Panc1 (cell line): Measurements from ENCODE around the gene ANKMY1. TPM values are rescaled to one million over a fixed set of nuclear protein-coding genes. Genes with fewer than 3 reads are reported as not detected.

Experiments used
- ATAC-seq: fragments of 200-7000 bp; cut with Tn5 transposase; 2 replicates; pipeline ENCODE4 v1.9.1; 2020; ENCODE audit warnings: mild to moderate bottlenecking, moderate library complexity
- BruUV-seq: library from RNA; stranded (reverse); fragments of 400-500 nt; replicated peaks from 2 replicates; lab custom pipeline; 2021; lab: Mats Ljungman, UMichigan
- CTCF ChIA-PET: fragments of 300-600 bp; sonication (Branson Sonifier 250); formaldehyde crosslinking; loops from one replicate; lab custom pipeline; 2022; ENCODE audit warnings: antibody characterized with exemption; lab: Charles Lee
- POLR2A ChIA-PET: fragments of 300-600 bp; sonication (Branson Sonifier 250); formaldehyde crosslinking; loops from one replicate; lab custom pipeline; 2022; ENCODE audit warnings: antibody characterized with exemption; lab: Charles Lee
- DNase-seq: peaks from one replicate; pipeline ENCODE4 v3.0.0-alpha.2; 2010; ENCODE audit warnings: low read depth, low spot score
- H3K27ac ChIP-seq: 2 replicates; pipeline ENCODE4 v1.5.1; 2011; ENCODE audit warnings: mild to moderate bottlenecking, low read length, inconsistent platforms
- H3K27me3 ChIP-seq: fragments of 200-500 bp; sonication (Bioruptor generic); 2 replicates; pipeline ENCODE4 v1.6.0; 2014; ENCODE audit warnings: low read length, inconsistent platforms; ENCODE audit not compliant: control insufficient read depth, insufficient read depth
- H3K36me3 ChIP-seq: fragments of 200-500 bp; sonication (Bioruptor generic); 2 replicates; pipeline ENCODE4 v1.5.1; 2014; ENCODE audit warnings: inconsistent platforms, mild to moderate bottlenecking, low read length, moderate library complexity; ENCODE audit not compliant: control insufficient read depth, insufficient read depth
- H3K4me1 ChIP-seq: 2 replicates; pipeline ENCODE4 v1.5.1; 2011; ENCODE audit warnings: inconsistent platforms, mild to moderate bottlenecking, low read length, moderate library complexity; ENCODE audit not compliant: control insufficient read depth, insufficient read depth
- H3K4me3 ChIP-seq, 2 experiments: 2 replicates each; pipeline ENCODE4 v1.5.1; 2011 to 2012; ENCODE audit warnings: low read depth in 2 of 2, low read length in 2 of 2, mild to moderate bottlenecking in 2 of 2, inconsistent platforms in 1 of 2, moderate library complexity in 1 of 2
- H3K9me3 ChIP-seq: fragments of 200-500 bp; sonication (Bioruptor generic); 2 replicates; pipeline ENCODE4 v1.5.1; 2014; ENCODE audit warnings: low read depth, mild to moderate bottlenecking, inconsistent platforms, low read length, moderate library complexity; ENCODE audit not compliant: control insufficient read depth, insufficient read depth
- POLR2AphosphoS5 ChIP-seq: IDR thresholded peaks from 2 replicates; pipeline ENCODE4 v1.6.1; 2012; ENCODE audit warnings: mild to moderate bottlenecking, low read depth, low read length, moderate library complexity
- SIN3A ChIP-seq: IDR thresholded peaks from 2 replicates; pipeline ENCODE4 v1.6.1; 2012; ENCODE audit warnings: low read depth, mild to moderate bottlenecking, low read length, moderate library complexity, borderline replicate concordance; ENCODE audit not compliant: insufficient read depth
- TCF7L2 ChIP-seq: IDR thresholded peaks from 2 replicates; pipeline ENCODE4 v1.6.1; 2011; ENCODE audit warnings: mild to moderate bottlenecking, low read depth, low read length, inconsistent platforms
- in situ Hi-C: cut with HindIII; loops from 2 replicates; pipeline ENCODE4 v1.10.0; 2016; ENCODE audit warnings: low sequenced_read_pairs, low pct_unique_long_range_greater_than_20kb
- intact Hi-C: fragments of 100-400 bp; cut with micrococcal nuclease; formaldehyde crosslinking; loops from one replicate; pipeline ENCODE4 v1.10.0; 2022; ENCODE audit not compliant: unreplicated experiment
- total RNA-seq: library from RNA; stranded (reverse); gene quantifications from one replicate; pipeline ENCODE4 v1.2.1, GENCODE V29; 2021; ENCODE audit not compliant: unreplicated experiment
- TF ChIP-seq, protein P1 (sequence below): fragments of 450-650 bp; IDR thresholded peaks from 2 replicates; pipeline ENCODE4 v1.5.1; 2017; ENCODE audit warnings: mild to moderate bottlenecking
- TF ChIP-seq, protein P2 (sequence below), 2 experiments: IDR thresholded peaks; 2 replicates each; pipeline ENCODE4 v1.6.1; 2011 to 2012; ENCODE audit warnings: low read depth in 2 of 2, control low read depth in 1 of 2, low read length in 1 of 2, mild to moderate bottlenecking in 1 of 2, moderate library complexity in 1 of 2; ENCODE audit not compliant: insufficient read depth in 1 of 2

The ANKMY1 gene
- total RNA-seq, 1 experiment from 2014 or later, result 19.5 TPM

DNA sequence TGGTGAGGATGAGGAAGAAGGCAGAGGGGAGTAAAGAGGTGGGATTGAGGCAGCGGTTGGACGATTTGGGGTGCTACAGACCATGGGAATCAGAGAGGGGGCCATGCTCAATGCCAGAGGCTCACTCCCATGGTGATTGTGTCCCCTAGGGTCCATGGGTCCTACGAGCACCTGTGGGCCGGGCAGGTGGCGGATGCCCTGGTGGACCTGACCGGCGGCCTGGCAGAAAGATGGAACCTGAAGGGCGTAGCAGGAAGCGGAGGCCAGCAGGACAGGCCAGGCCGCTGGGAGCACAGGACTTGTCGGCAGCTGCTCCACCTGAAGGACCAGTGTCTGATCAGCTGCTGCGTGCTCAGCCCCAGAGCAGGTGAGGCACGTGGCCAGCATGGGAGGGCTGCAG is 34.0 kb upstream of the ANKMY1 start:
- no peak overlapping the region for H3K27ac ChIP-seq
- DNase-seq (no peak), ATAC-seq (no peak)
- no TSS peak for BruUV-seq
- intact Hi-C loops, result no loop called here
- TF ChIP-seq, protein P1, sequence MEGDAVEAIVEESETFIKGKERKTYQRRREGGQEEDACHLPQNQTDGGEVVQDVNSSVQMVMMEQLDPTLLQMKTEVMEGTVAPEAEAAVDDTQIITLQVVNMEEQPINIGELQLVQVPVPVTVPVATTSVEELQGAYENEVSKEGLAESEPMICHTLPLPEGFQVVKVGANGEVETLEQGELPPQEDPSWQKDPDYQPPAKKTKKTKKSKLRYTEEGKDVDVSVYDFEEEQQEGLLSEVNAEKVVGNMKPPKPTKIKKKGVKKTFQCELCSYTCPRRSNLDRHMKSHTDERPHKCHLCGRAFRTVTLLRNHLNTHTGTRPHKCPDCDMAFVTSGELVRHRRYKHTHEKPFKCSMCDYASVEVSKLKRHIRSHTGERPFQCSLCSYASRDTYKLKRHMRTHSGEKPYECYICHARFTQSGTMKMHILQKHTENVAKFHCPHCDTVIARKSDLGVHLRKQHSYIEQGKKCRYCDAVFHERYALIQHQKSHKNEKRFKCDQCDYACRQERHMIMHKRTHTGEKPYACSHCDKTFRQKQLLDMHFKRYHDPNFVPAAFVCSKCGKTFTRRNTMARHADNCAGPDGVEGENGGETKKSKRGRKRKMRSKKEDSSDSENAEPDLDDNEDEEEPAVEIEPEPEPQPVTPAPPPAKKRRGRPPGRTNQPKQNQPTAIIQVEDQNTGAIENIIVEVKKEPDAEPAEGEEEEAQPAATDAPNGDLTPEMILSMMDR, result no peak
- TF ChIP-seq POLR2AphosphoS5 (no peak), TCF7L2 (no peak), SIN3A (no peak)
- TF ChIP-seq, protein P2, sequence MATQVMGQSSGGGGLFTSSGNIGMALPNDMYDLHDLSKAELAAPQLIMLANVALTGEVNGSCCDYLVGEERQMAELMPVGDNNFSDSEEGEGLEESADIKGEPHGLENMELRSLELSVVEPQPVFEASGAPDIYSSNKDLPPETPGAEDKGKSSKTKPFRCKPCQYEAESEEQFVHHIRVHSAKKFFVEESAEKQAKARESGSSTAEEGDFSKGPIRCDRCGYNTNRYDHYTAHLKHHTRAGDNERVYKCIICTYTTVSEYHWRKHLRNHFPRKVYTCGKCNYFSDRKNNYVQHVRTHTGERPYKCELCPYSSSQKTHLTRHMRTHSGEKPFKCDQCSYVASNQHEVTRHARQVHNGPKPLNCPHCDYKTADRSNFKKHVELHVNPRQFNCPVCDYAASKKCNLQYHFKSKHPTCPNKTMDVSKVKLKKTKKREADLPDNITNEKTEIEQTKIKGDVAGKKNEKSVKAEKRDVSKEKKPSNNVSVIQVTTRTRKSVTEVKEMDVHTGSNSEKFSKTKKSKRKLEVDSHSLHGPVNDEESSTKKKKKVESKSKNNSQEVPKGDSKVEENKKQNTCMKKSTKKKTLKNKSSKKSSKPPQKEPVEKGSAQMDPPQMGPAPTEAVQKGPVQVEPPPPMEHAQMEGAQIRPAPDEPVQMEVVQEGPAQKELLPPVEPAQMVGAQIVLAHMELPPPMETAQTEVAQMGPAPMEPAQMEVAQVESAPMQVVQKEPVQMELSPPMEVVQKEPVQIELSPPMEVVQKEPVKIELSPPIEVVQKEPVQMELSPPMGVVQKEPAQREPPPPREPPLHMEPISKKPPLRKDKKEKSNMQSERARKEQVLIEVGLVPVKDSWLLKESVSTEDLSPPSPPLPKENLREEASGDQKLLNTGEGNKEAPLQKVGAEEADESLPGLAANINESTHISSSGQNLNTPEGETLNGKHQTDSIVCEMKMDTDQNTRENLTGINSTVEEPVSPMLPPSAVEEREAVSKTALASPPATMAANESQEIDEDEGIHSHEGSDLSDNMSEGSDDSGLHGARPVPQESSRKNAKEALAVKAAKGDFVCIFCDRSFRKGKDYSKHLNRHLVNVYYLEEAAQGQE (IDR thresholded peaks at IDR 0.05; ENCODE audit: insufficient read depth in 1 of 2, low read depth in 2 of 2, low read length in 1 of 2), result no peak
- POLR2A ChIA-PET, result no interaction called here
- in situ Hi-C loops, result no loop called here
- H3K4me3 ChIP-seq, result no peak overlapping the region
- CTCF ChIA-PET, result no interaction called here
- H3K4me1 ChIP-seq, result peaks cover 13% of the 10 kb centered on the region; the same call in 1 of the 2 replicates
- no peaks in the 10 kb centered on the region for H3K27me3 ChIP-seq
- H3K36me3 ChIP-seq, result no peaks in the 10 kb centered on the region; the same call in 1 of the 2 replicates
- H3K9me3 ChIP-seq, result no peaks in the 10 kb centered on the region

DNA sequence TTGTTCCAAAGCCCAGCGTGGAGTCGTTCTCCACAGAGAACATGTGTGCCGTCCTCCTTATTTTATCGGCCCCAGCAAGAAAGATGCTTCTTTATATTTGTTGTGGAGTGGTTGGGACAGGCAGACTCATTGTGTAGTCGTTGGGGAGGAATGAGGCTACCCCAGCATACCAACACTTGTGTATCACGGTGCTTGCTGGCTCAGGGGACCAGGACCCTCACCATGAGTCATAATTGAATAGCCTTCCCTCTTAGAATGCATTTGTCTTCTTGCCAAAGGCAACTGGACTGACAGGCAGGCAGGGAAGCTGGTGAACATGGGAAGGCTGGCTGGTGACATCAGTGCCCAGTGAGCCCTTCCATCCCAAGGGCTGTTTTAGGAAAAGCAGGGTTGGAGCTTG is 33.4 kb upstream of the ANKMY1 start:
- no peak overlapping the region for H3K27ac ChIP-seq
- intact Hi-C loops, result no loop called here
- no peaks in the 10 kb centered on the region; the same call in 1 of the 2 replicates for H3K36me3 ChIP-seq
- TF ChIP-seq, protein P2 (IDR thresholded peaks at IDR 0.05; ENCODE audit: insufficient read depth in 1 of 2, low read depth in 2 of 2, low read length in 1 of 2), result no peak
- no peak for TF ChIP-seq SIN3A
- no peak for TF ChIP-seq POLR2AphosphoS5
- in situ Hi-C loops, result no loop called here
- no TSS peak for BruUV-seq
- POLR2A ChIA-PET, result no interaction called here
- ATAC-seq (no peak), DNase-seq (no peak)
- no peaks in the 10 kb centered on the region for H3K9me3 ChIP-seq
- no peaks in the 10 kb centered on the region for H3K27me3 ChIP-seq
- peaks cover 13% of the 10 kb centered on the region; the same call in 1 of the 2 replicates for H3K4me1 ChIP-seq
- no peak overlapping the region for H3K4me3 ChIP-seq
- CTCF ChIA-PET, result no interaction called here
